Measurements from ENCODE around the gene KRTAP12-2.

KRTAP12-2 gene

GRCh38 chr21:44650265-44650972, 16.3 kb downstream of the KRTAP12-2 start:
- TF ChIP-seq CTCF (IDR thresholded peaks at IDR 0.05; ENCODE audit: low read length) (no peak), EZH2 (optimal IDR thresholded peaks at IDR 0.05; ENCODE audit: low read depth, low read length) (no peak), EZH2phosphoT487 (IDR thresholded peaks at IDR 0.05; ENCODE audit: low read length) (no peak)
- Histone ChIP-seq H3K27ac (ENCODE audit: low read length) (no peak overlapping the region), H3K9me3 (replicated peaks; ENCODE audit: insufficient read depth, low read length) (no peaks in the 10 kb centered on the region), H3K4me3 (ENCODE audit: low read length) (no peak overlapping the region), H3F3A (ENCODE audit: insufficient read depth, low read length) (no peaks in the 10 kb centered on the region), H2AFZ (ENCODE audit: low read length) (no peak overlapping the region), H4K20me1 (ENCODE audit: insufficient read depth, low read length) (no peaks in the 10 kb centered on the region), H3K27me3 (replicated peaks; ENCODE audit: insufficient read depth, low read length) (peaks cover 86% of the 10 kb centered on the region), H3K4me1 (ENCODE audit: low read length) (no peaks in the 10 kb centered on the region), H3K9me2 (replicated peaks; ENCODE audit: insufficient read depth, low read length) (no peaks in the 10 kb centered on the region), H3K9ac (ENCODE audit: low read length) (no peak overlapping the region), H3K36me3 (replicated peaks; ENCODE audit: insufficient read depth, low read length) (no peaks in the 10 kb centered on the region), H3K79me2 (ENCODE audit: low read length) (no peaks in the 10 kb centered on the region), H3K4me2 (ENCODE audit: low read depth, low read length) (no peak overlapping the region)
- DNase-seq: no peak

- TF ChIP-seq CTCF (IDR thresholded peaks at IDR 0.05; ENCODE audit: low read length) (no peak), EZH2phosphoT487 (IDR thresholded peaks at IDR 0.05; ENCODE audit: low read length) (no peak), EZH2 (optimal IDR thresholded peaks at IDR 0.05; ENCODE audit: low read depth, low read length) (no peak)
- Histone ChIP-seq H3K27ac (ENCODE audit: low read length) (no peak overlapping the region), H3K4me2 (ENCODE audit: low read depth, low read length) (no peak overlapping the region), H3K4me1 (ENCODE audit: low read length) (no peaks in the 10 kb centered on the region), H3K9ac (ENCODE audit: low read length) (no peak overlapping the region), H3K36me3 (replicated peaks; ENCODE audit: insufficient read depth, low read length) (no peaks in the 10 kb centered on the region), H3K27me3 (replicated peaks; ENCODE audit: insufficient read depth, low read length) (peaks cover 94% of the 10 kb centered on the region), H4K20me1 (ENCODE audit: insufficient read depth, low read length) (no peaks in the 10 kb centered on the region), H3K9me3 (replicated peaks; ENCODE audit: insufficient read depth, low read length) (no peaks in the 10 kb centered on the region; the same call in 1 of the 2 replicates), H2AFZ (ENCODE audit: low read length) (no peak overlapping the region), H3K4me3 (ENCODE audit: low read length) (no peak overlapping the region), H3F3A (ENCODE audit: insufficient read depth, low read length) (no peaks in the 10 kb centered on the region), H3K79me2 (ENCODE audit: low read length) (no peaks in the 10 kb centered on the region), H3K9me2 (replicated peaks; ENCODE audit: insufficient read depth, low read length) (no peaks in the 10 kb centered on the region)
- DNase-seq: no peak
These were observed 17.1 kb downstream of the KRTAP12-2 start for GRCh38 chr21:44649521-44650100.

GRCh38 chr21:44648557-44649311, 18.0 kb downstream of the KRTAP12-2 start:
- H3K4me3 ChIP-seq (ENCODE audit: low read length): no peak overlapping the region
- no peak overlapping the region for H3K27ac ChIP-seq (ENCODE audit: low read length)
- H3K4me1 ChIP-seq (ENCODE audit: low read length): no peaks in the 10 kb centered on the region
- no peaks in the 10 kb centered on the region for H3K9me2 ChIP-seq (replicated peaks; ENCODE audit: insufficient read depth, low read length)
- H4K20me1 ChIP-seq (ENCODE audit: insufficient read depth, low read length): no peaks in the 10 kb centered on the region
- no peak for DNase-seq
- no peak overlapping the region for H3K9ac ChIP-seq (ENCODE audit: low read length)
- no peak overlapping the region for H3K4me2 ChIP-seq (ENCODE audit: low read depth, low read length)
- no peaks in the 10 kb centered on the region for H3F3A ChIP-seq (ENCODE audit: insufficient read depth, low read length)
- H2AFZ ChIP-seq (ENCODE audit: low read length): no peak overlapping the region
- H3K79me2 ChIP-seq (ENCODE audit: low read length): no peaks in the 10 kb centered on the region
- TF ChIP-seq CTCF (IDR thresholded peaks at IDR 0.05; ENCODE audit: low read length): no peak
- no peak for TF ChIP-seq EZH2phosphoT487 (IDR thresholded peaks at IDR 0.05; ENCODE audit: low read length)
- TF ChIP-seq EZH2 (optimal IDR thresholded peaks at IDR 0.05; ENCODE audit: low read depth, low read length): no peak
- H3K36me3 ChIP-seq (replicated peaks; ENCODE audit: insufficient read depth, low read length): no peaks in the 10 kb centered on the region
- no peaks in the 10 kb centered on the region; the same call in 1 of the 2 replicates for H3K9me3 ChIP-seq (replicated peaks; ENCODE audit: insufficient read depth, low read length)
- H3K27me3 ChIP-seq (replicated peaks; ENCODE audit: insufficient read depth, low read length): peaks cover 95% of the 10 kb centered on the region

Data from MM.1S (cell line).